ENCODE data around the gene CSNK2A1. TPM values are rescaled to one million over a fixed set of nuclear protein-coding genes. Genes with fewer than 3 reads are reported as not detected.

Gene CSNK2A1
- polyA plus RNA-seq, 3 donors, result 31.7 to 55.5 (median 35.2) TPM

- intact Hi-C loops (cut with micrococcal nuclease), result loop anchor here (5.0 kb wide), 1 partner anchor 53 kb away; the partner anchor contains the start of gene RBCK1 (in 2 of the 2)
- H3K27me3 ChIP-seq (ENCODE audit: control insufficient read depth in 2 of 2, insufficient read depth in 2 of 2, low read length in 2 of 2), result no peaks in the 10 kb centered on the region
- WGBS (ENCODE audit: insufficient coverage), result no CpG with 5 or more reads among the region's 3 CpGs
- Mint-ChIP-seq H3K36me3 (no peaks in the 10 kb centered on the region), H3K27ac (peak overlapping the region in 1 of 7 donors; percentile 32), H3K27me3 (ENCODE audit: low read depth in 3 of 3) (peaks cover 0 to 5% (median 0%) of the 10 kb centered on the region in 3 donors), H3K4me3 (peak overlapping the region in 1 of 2 donors; percentile 11), H3K9me3 (no peaks in the 10 kb centered on the region), H3K4me1 (peaks cover 32% of the 10 kb centered on the region)
- peaks cover 60% of the 10 kb centered on the region for H4K20me1 ChIP-seq (ENCODE audit: insufficient read depth, low read length)
- no peak for DNase-seq
- H3K36me3 ChIP-seq (replicated peaks in 1 of 2; ENCODE audit: control insufficient read depth in 1 of 2, insufficient read depth in 2 of 2, low read length in 2 of 2), result no peaks in the 10 kb centered on the region
- H3K27ac ChIP-seq (ENCODE audit: low read depth in 1 of 2, low read length in 2 of 2), result no peak overlapping the region
- H3K79me2 ChIP-seq (ENCODE audit: insufficient read depth, low read length), result peaks cover 64% of the 10 kb centered on the region
- peaks cover 22 to 27% of the 10 kb centered on the region in 2 donors for H3K4me1 ChIP-seq (ENCODE audit: control insufficient read depth in 1 of 2, insufficient read depth in 2 of 2, low read length in 2 of 2)
- no peak for TF ChIP-seq CTCF (IDR thresholded peaks at IDR 0.05)
- peak overlapping the region; percentile 86 for H3K4me2 ChIP-seq (replicated peaks; ENCODE audit: extremely low read depth, low read length, poor library complexity, severe bottlenecking)
- no peak overlapping the region for H2AFZ ChIP-seq (ENCODE audit: insufficient read depth, low read depth, low read length, poor library complexity, severe bottlenecking)
- H3K9ac ChIP-seq (ENCODE audit: insufficient read depth, low read length, poor library complexity, severe bottlenecking), result no peak overlapping the region
- no peak overlapping the region for H3K4me3 ChIP-seq (replicated peaks in 1 of 3; ENCODE audit: low read depth in 2 of 3, low read length in 3 of 3)
- H3K9me3 ChIP-seq (replicated peaks in 1 of 2; ENCODE audit: control insufficient read depth in 1 of 2, insufficient read depth in 1 of 2, low read length in 2 of 2), result no peaks in the 10 kb centered on the region
Measured at GRCh38 chr20:460180-460579, 83.4 kb downstream of the CSNK2A1 start.

DNA sequence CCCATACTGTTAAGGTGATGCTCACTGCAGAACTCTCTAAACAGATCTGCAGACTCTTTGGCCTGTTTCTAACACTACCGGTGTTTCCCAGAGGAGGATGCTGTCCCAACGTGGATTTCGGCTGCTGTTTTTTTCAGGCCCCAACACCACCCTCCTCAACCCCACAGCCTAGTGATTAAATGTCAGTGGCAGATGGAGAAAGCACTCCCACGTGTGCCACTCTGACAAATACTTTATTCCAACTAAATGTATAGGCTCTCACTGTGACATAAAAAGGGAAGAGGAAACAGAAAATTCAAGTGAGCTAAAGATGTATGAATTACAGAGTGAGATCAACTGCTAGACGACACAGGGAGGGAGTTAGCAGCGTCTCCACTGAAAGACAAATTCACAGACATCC lies 84.8 kb downstream of the CSNK2A1 start:
- Mint-ChIP-seq H3K36me3 (peaks cover 0 to 3% of the 10 kb centered on the region in 2 donors), H3K27ac (peak overlapping the region in 3 of 7 donors; percentile 36 to 64 (median 55)), H3K9me3 (no peaks in the 10 kb centered on the region), H3K27me3 (ENCODE audit: low read depth in 3 of 3) (peaks cover 0 to 5% (median 0%) of the 10 kb centered on the region in 3 donors), H3K4me1 (peaks cover 32% of the 10 kb centered on the region), H3K4me3 (no peak overlapping the region)
- peaks cover 22 to 27% of the 10 kb centered on the region in 2 donors for H3K4me1 ChIP-seq (ENCODE audit: control insufficient read depth in 1 of 2, insufficient read depth in 2 of 2, low read length in 2 of 2)
- WGBS (ENCODE audit: insufficient coverage), result no CpG with 5 or more reads among the region's 6 CpGs
- no peak for DNase-seq
- H3K9ac ChIP-seq (ENCODE audit: insufficient read depth, low read length, poor library complexity, severe bottlenecking), result no peak overlapping the region
- no peak overlapping the region for H2AFZ ChIP-seq (ENCODE audit: insufficient read depth, low read depth, low read length, poor library complexity, severe bottlenecking)
- no peaks in the 10 kb centered on the region for H3K27me3 ChIP-seq (ENCODE audit: control insufficient read depth in 2 of 2, insufficient read depth in 2 of 2, low read length in 2 of 2)
- H3K9me3 ChIP-seq (replicated peaks in 1 of 2; ENCODE audit: control insufficient read depth in 1 of 2, insufficient read depth in 1 of 2, low read length in 2 of 2), result no peaks in the 10 kb centered on the region
- H3K4me3 ChIP-seq (replicated peaks in 1 of 3; ENCODE audit: low read depth in 2 of 3, low read length in 3 of 3), result no peak overlapping the region
- TF ChIP-seq CTCF (IDR thresholded peaks at IDR 0.05), result no peak
- H3K79me2 ChIP-seq (ENCODE audit: insufficient read depth, low read length), result peaks cover 77% of the 10 kb centered on the region
- no peaks in the 10 kb centered on the region for H3K36me3 ChIP-seq (replicated peaks in 1 of 2; ENCODE audit: control insufficient read depth in 1 of 2, insufficient read depth in 2 of 2, low read length in 2 of 2)
- H3K27ac ChIP-seq (ENCODE audit: low read depth in 1 of 2, low read length in 2 of 2), result no peak overlapping the region
- intact Hi-C loops (cut with micrococcal nuclease), result no loop called here
- peaks cover 67% of the 10 kb centered on the region for H4K20me1 ChIP-seq (ENCODE audit: insufficient read depth, low read length)
- H3K4me2 ChIP-seq (replicated peaks; ENCODE audit: extremely low read depth, low read length, poor library complexity, severe bottlenecking), result no peak overlapping the region
